Measurements from ENCODE around the gene VIPR2.

VIPR2 gene

GRCh38 chr7:159025161-159025779, 119.4 kb downstream of the VIPR2 start:
- DNase-seq (ENCODE audit: low read depth), result no peak

GRCh38 chr7:159024280-159024951, 120.3 kb downstream of the VIPR2 start:
- no peak for DNase-seq (ENCODE audit: low read depth)

- no peak for DNase-seq (ENCODE audit: low read depth)
These were observed 120.9 kb downstream of the VIPR2 start for GRCh38 chr7:159023746-159024145.

- no peak for DNase-seq (ENCODE audit: low read depth)
These were observed 121.5 kb downstream of the VIPR2 start for GRCh38 chr7:159023206-159023605.

GRCh38 chr7:159022238-159022993, 122.3 kb downstream of the VIPR2 start:
- DNase-seq (ENCODE audit: low read depth), result no peak

GRCh38 chr7:159020987-159021386, 123.7 kb downstream of the VIPR2 start:
- DNase-seq (ENCODE audit: low read depth), result no peak

- no peak for DNase-seq (ENCODE audit: low read depth)
These were observed 125.6 kb downstream of the VIPR2 start for GRCh38 chr7:159019111-159019510.

- DNase-seq (ENCODE audit: low read depth), result no peak
These were observed 126.9 kb downstream of the VIPR2 start for GRCh38 chr7:159017741-159018140.

GRCh38 chr7:159017210-159017609, 127.5 kb downstream of the VIPR2 start:
- DNase-seq (ENCODE audit: low read depth), result no peak

- DNase-seq (ENCODE audit: low read depth), result no peak
These were observed 128.1 kb downstream of the VIPR2 start for GRCh38 chr7:159016591-159016990.

GRCh38 chr7:159015454-159016410, 128.9 kb downstream of the VIPR2 start:
- no peak for DNase-seq (ENCODE audit: low read depth)

GRCh38 chr7:159015081-159015453, 129.6 kb downstream of the VIPR2 start:
- no peak for DNase-seq (ENCODE audit: low read depth)

- DNase-seq (ENCODE audit: low read depth), result no peak
These were observed 130.2 kb downstream of the VIPR2 start for GRCh38 chr7:159014297-159015062.

GRCh38 chr7:159013825-159014289, 130.8 kb downstream of the VIPR2 start:
- no peak for DNase-seq (ENCODE audit: low read depth)

GRCh38 chr7:159013181-159013690, 131.4 kb downstream of the VIPR2 start:
- DNase-seq (ENCODE audit: low read depth), result no peak

GRCh38 chr7:159012353-159013069, 132.2 kb downstream of the VIPR2 start:
- DNase-seq (ENCODE audit: low read depth), result no peak

- DNase-seq (ENCODE audit: low read depth), result no peak
These were observed 133.0 kb downstream of the VIPR2 start for GRCh38 chr7:159011722-159012022.

GRCh38 chr7:159010937-159011721, 133.5 kb downstream of the VIPR2 start:
- no peak for DNase-seq (ENCODE audit: low read depth)

- DNase-seq (ENCODE audit: low read depth), result no peak
These were observed 134.3 kb downstream of the VIPR2 start for GRCh38 chr7:159010411-159010810.

GRCh38 chr7:159009951-159010350, 134.7 kb downstream of the VIPR2 start:
- no peak for DNase-seq (ENCODE audit: low read depth)
